ENCODE data around the gene ZNF45.

GRCh38 chr19:43984687-43985000 is 49.6 kb upstream of the ZNF45 start:
- TF ChIP-seq ZC3H10 (CRISPR knock-in tag; IDR thresholded peaks at IDR 0.05) (no peak), ARNTL (CRISPR knock-in tag; IDR thresholded peaks at IDR 0.05; ENCODE audit: borderline replicate concordance, low read depth) (no peak), RARB (CRISPR knock-in tag; IDR thresholded peaks at IDR 0.05) (no peak), ZFP30 (CRISPR knock-in tag; IDR thresholded peaks at IDR 0.05) (no peak), OSR1 (CRISPR knock-in tag; IDR thresholded peaks at IDR 0.05) (no peak), ZNF565 (CRISPR knock-in tag; conservative IDR thresholded peaks at IDR 0.05; ENCODE audit: low read depth) (no peak), ISL1 (CRISPR knock-in tag; IDR thresholded peaks at IDR 0.05) (no peak)
- TF ChIP-seq, protein P1, sequence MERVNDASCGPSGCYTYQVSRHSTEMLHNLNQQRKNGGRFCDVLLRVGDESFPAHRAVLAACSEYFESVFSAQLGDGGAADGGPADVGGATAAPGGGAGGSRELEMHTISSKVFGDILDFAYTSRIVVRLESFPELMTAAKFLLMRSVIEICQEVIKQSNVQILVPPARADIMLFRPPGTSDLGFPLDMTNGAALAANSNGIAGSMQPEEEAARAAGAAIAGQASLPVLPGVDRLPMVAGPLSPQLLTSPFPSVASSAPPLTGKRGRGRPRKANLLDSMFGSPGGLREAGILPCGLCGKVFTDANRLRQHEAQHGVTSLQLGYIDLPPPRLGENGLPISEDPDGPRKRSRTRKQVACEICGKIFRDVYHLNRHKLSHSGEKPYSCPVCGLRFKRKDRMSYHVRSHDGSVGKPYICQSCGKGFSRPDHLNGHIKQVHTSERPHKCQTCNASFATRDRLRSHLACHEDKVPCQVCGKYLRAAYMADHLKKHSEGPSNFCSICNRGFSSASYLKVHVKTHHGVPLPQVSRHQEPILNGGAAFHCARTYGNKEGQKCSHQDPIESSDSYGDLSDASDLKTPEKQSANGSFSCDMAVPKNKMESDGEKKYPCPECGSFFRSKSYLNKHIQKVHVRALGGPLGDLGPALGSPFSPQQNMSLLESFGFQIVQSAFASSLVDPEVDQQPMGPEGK (CRISPR knock-in tag; IDR thresholded peaks at IDR 0.05; ENCODE audit: borderline replicate concordance), result no peak
- TF ChIP-seq, protein P2, sequence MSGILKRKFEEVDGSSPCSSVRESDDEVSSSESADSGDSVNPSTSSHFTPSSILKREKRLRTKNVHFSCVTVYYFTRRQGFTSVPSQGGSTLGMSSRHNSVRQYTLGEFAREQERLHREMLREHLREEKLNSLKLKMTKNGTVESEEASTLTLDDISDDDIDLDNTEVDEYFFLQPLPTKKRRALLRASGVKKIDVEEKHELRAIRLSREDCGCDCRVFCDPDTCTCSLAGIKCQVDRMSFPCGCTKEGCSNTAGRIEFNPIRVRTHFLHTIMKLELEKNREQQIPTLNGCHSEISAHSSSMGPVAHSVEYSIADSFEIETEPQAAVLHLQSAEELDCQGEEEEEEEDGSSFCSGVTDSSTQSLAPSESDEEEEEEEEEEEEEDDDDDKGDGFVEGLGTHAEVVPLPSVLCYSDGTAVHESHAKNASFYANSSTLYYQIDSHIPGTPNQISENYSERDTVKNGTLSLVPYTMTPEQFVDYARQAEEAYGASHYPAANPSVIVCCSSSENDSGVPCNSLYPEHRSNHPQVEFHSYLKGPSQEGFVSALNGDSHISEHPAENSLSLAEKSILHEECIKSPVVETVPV (CRISPR knock-in tag; IDR thresholded peaks at IDR 0.05), result no peak
- TF ChIP-seq, protein P3, sequence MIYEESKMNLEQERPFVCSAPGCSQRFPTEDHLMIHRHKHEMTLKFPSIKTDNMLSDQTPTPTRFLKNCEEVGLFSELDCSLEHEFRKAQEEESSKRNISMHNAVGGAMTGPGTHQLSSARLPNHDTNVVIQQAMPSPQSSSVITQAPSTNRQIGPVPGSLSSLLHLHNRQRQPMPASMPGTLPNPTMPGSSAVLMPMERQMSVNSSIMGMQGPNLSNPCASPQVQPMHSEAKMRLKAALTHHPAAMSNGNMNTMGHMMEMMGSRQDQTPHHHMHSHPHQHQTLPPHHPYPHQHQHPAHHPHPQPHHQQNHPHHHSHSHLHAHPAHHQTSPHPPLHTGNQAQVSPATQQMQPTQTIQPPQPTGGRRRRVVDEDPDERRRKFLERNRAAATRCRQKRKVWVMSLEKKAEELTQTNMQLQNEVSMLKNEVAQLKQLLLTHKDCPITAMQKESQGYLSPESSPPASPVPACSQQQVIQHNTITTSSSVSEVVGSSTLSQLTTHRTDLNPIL (CRISPR knock-in tag; IDR thresholded peaks at IDR 0.05; ENCODE audit: low read depth), result no peak
